Mammary epithelial cell (primary cell): ENCODE data around the gene UBA7.

Experiments used
- EZH2 ChIP-seq: IDR thresholded peaks from 2 replicates; pipeline ENCODE4 v1.6.1; 2012; ENCODE audit warnings: low read length, inconsistent platforms, borderline replicate concordance
- TF ChIP-seq, protein P1 (sequence below), 2 donors: IDR thresholded peaks in 1 of 2; conservative IDR thresholded peaks in 1 of 2; 2 replicates each; pipeline ENCODE4 v1.5.1; 2011 to 2012; ENCODE audit warnings: inconsistent platforms in 2 of 2, low read length in 2 of 2, mild to moderate bottlenecking in 2 of 2, control low read depth in 1 of 2, low read depth in 1 of 2; ENCODE audit not compliant: insufficient read depth in 1 of 2; ENCODE audit errors: extremely low read depth in 1 of 2

DNA sequence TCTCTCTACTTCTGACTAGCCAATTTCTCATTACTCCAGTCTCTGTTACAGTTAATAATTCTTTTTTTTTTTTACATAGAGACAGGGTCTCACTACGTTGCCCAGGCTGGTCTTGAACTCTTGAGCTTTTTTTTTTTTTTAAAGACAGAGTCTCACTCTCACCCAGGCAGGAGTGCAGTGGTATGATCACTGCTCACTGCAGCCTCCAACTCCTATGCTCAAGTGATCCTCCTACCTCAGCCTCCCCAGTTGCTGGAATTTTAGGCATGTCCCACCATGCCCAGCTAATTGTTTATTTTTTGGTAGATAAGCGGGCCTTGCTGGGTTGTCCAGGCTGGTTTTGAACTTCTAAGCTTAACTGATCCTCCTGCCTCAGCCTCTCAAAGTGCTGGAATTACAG, 41.0 kb downstream of the UBA7 start:
- TF ChIP-seq, protein P1, sequence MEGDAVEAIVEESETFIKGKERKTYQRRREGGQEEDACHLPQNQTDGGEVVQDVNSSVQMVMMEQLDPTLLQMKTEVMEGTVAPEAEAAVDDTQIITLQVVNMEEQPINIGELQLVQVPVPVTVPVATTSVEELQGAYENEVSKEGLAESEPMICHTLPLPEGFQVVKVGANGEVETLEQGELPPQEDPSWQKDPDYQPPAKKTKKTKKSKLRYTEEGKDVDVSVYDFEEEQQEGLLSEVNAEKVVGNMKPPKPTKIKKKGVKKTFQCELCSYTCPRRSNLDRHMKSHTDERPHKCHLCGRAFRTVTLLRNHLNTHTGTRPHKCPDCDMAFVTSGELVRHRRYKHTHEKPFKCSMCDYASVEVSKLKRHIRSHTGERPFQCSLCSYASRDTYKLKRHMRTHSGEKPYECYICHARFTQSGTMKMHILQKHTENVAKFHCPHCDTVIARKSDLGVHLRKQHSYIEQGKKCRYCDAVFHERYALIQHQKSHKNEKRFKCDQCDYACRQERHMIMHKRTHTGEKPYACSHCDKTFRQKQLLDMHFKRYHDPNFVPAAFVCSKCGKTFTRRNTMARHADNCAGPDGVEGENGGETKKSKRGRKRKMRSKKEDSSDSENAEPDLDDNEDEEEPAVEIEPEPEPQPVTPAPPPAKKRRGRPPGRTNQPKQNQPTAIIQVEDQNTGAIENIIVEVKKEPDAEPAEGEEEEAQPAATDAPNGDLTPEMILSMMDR (conservative IDR thresholded peaks at IDR 0.05 in 1 of 2, IDR thresholded peaks at IDR 0.05 in 1 of 2; ENCODE audit: extremely low read depth in 1 of 2, insufficient read depth in 1 of 2, low read depth in 1 of 2, low read length in 2 of 2): no peak
- TF ChIP-seq EZH2: no peak
